Measurements from ENCODE around the gene GART.
"Not testable (repeated sequence)": the region's sequence is repeated elsewhere in the genome, so short reads cannot be mapped to it uniquely, and the experiment has no call there.

The GART gene

DNA sequence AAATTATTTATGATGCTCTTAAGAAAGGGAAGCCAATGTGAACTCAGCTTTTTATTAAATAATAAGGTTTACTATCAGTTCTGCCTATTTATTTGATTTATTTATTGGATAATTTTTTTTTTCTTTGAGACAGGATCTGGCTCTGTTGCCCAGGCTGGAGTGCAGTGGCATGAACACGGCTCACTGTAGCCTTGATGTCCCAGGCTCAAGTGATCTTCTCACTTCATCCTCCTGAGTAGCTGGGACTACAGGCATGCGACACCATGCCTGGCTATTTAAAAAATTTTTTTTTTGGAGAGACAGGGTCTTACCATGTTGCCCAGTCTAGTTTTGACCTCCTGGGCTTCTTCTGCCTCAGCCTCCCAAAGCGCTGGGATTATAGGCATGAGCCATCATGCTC lies 29.4 kb downstream of the GART start:
- TF ChIP-seq, protein P1, sequence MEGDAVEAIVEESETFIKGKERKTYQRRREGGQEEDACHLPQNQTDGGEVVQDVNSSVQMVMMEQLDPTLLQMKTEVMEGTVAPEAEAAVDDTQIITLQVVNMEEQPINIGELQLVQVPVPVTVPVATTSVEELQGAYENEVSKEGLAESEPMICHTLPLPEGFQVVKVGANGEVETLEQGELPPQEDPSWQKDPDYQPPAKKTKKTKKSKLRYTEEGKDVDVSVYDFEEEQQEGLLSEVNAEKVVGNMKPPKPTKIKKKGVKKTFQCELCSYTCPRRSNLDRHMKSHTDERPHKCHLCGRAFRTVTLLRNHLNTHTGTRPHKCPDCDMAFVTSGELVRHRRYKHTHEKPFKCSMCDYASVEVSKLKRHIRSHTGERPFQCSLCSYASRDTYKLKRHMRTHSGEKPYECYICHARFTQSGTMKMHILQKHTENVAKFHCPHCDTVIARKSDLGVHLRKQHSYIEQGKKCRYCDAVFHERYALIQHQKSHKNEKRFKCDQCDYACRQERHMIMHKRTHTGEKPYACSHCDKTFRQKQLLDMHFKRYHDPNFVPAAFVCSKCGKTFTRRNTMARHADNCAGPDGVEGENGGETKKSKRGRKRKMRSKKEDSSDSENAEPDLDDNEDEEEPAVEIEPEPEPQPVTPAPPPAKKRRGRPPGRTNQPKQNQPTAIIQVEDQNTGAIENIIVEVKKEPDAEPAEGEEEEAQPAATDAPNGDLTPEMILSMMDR (conservative IDR thresholded peaks at IDR 0.05; ENCODE audit: low read depth, low read length), result no peak
- no peak for DNase-seq (ENCODE audit: low read depth)

DNA sequence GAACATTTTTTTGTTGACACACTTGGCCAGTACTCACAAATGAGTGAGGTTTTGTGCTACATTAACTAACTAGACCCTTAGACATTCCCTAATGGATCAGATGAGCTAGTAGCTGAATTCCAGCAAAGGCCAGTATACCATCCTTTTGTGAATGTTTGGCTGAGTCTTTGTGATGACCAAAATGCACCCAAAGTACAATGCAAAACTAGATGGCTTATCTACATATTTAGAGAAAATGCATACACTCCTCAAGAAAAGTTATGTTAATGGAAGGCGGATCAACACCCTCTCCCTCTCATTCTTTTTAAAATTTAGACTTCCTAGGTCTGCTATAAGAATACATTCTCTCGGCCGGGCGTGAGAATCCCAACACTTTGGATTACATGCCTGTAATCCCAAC lies 30.3 kb downstream of the GART start:
- no peak for DNase-seq (ENCODE audit: low read depth)
- H3K4me3 ChIP-seq (ENCODE audit: low read depth, low read length), result no peak overlapping the region
- TF ChIP-seq, protein P1 (conservative IDR thresholded peaks at IDR 0.05; ENCODE audit: low read depth, low read length), result no peak

More for the DNA sequence above, 29.4 kb downstream of the GART start:
- H3K4me3 ChIP-seq (ENCODE audit: low read depth, low read length), result no peak overlapping the region

DNA sequence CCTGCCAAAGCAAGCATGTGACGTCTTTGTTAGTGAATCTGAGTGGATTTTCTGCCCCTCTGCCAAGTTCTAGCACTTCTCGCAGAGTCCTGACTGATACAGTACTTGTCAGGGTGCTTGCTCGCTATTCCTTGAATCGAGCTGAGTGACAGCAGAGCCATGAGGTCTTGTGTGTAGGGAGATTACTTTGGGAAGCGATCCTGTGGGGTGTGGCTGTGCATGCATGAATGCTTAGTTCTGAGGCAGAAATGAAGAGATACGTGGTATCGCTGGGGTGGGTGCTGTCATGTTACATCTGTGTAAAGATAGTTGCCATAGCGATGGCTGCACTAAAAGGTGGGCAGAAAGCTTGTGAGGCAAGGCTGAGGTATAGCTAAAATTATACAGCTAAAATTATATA lies 31.1 kb downstream of the GART start:
- H3K4me3 ChIP-seq (ENCODE audit: low read depth, low read length), result no peak overlapping the region
- no peak for DNase-seq (ENCODE audit: low read depth)
- TF ChIP-seq, protein P1 (conservative IDR thresholded peaks at IDR 0.05; ENCODE audit: low read depth, low read length), result no peak

DNA sequence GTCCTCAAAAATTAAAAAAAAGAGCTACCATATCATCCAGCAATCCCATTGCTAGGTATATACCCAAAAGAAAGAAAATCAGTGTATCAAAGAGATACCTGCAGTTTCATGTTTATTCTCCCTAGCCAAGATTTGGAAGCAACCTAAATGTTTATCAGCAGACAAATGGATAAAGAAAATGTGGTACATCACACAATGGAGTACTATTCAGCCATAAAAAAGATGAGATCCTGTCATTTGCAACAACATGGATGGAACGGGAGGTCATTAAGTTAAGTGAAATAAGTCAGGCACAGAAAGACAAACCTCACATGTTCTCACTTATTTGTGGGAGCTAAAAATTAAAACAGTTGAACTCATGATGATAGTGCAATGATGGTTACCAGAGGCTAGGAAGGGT lies 34.9 kb downstream of the GART start:
- not testable (repeated sequence) for H3K4me3 ChIP-seq (ENCODE audit: low read depth, low read length); DNase-seq (ENCODE audit: low read depth)

DNA sequence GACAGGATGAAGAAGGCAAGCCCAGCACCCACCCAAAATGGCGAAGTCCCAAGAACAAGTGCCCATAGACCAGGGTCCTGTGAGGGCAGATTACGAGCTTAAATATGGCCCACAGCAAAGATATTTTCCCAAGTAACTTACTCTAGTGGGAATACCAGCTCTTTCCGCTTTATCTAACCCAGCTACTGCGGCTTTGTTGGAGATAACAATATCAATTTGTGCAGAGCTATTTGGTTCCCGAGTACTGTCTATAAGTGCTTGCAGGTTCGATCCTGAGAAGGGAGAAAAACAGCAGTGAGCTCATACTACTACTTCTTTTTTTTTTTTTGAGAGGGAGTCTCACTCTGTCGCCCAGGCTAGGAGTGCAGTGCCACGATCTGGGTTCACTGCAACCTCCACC lies 36.1 kb downstream of the GART start:
- TF ChIP-seq, protein P1 (conservative IDR thresholded peaks at IDR 0.05; ENCODE audit: low read depth, low read length), result no peak

DNA sequence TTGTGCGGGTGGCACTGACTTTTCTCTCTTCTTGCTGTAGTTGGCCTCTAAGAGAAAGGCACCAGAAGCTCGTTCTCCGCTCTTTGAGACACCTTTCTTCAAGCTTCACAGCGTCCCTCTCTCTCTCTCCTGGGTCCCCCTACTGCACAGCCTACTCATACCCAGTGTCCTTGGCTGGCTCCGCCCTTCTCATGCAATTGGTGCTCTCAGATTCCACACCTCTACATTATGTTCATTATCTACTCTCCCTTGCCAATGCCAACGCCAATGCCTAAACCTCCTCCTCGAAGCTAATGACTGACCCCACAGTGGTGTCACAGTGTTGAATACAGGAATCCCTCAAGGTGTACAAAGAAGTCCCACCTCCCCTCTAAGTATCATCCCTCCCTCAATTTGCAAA lies 45.6 kb downstream of the GART start:
- TF ChIP-seq, protein P1 (conservative IDR thresholded peaks at IDR 0.05; ENCODE audit: low read depth, low read length), result no peak
- H3K4me3 ChIP-seq (ENCODE audit: low read depth, low read length), result no peak overlapping the region
- no peak for DNase-seq (ENCODE audit: low read depth)

More for the DNA sequence above, 36.1 kb downstream of the GART start:
- H3K4me3 ChIP-seq (ENCODE audit: low read depth, low read length), result no peak overlapping the region
- DNase-seq (ENCODE audit: low read depth), result no peak

DNA sequence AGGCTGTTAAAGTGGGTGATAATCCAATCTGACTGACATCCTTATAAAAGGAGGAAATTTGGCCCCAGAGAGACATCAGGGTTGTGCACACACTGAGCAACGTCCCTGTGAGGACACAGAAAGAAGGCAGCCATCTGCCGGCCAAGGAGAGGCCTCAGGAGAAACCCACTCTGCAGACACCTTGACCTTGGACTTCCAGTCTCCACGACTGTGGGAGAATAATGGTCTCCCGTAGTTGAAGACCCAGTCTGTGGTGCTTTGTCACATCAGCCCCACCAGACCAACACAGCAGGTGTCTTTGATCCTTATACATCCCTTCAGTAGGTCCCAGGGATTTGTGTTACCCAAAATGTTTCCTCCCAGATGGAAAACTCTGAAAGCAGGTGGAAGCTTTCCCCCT lies 46.2 kb downstream of the GART start:
- TF ChIP-seq, protein P1 (conservative IDR thresholded peaks at IDR 0.05; ENCODE audit: low read depth, low read length), result no peak
- H3K4me3 ChIP-seq (ENCODE audit: low read depth, low read length), result no peak overlapping the region
- no peak for DNase-seq (ENCODE audit: low read depth)

DNA sequence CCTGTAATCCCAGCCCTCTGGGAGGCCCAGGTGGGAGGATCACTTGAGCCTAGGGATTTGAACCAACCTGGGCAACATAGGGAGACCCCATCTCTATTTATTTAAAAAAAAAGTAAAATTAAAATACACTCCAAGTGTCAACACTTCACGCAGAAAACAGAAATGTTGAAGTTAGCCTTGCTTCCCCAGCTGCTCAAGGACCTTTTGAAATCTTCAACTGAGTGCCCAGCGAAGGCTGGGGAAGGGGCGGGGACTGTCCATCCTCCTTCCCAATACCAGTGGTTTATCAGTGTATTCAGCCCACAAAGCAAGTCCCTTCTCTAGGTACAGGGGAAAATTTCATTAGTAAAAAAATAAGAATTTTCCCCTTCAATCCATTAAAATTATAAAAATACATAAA lies 48.2 kb downstream of the GART start:
- no peak for DNase-seq (ENCODE audit: low read depth)
- H3K4me3 ChIP-seq (ENCODE audit: low read depth, low read length), result no peak overlapping the region
- TF ChIP-seq, protein P1 (conservative IDR thresholded peaks at IDR 0.05; ENCODE audit: low read depth, low read length), result no peak

Measured in choroid plexus epithelial cell (primary cell).